GM18517 (cell line): Measurements from ENCODE around the gene COL15A1.
"Not testable (repeated sequence)": the region's sequence is repeated elsewhere in the genome, so short reads cannot be mapped to it uniquely, and the experiment has no call there.

Experiments
- ATAC-seq: cut with Tn5 transposase; IDR thresholded peaks from one replicate; pipeline ENCODE4 v1.9.1; 2021; ENCODE audit warnings: mild to moderate bottlenecking, moderate library complexity; ENCODE audit not compliant: unreplicated experiment

COL15A1 gene

DNA sequence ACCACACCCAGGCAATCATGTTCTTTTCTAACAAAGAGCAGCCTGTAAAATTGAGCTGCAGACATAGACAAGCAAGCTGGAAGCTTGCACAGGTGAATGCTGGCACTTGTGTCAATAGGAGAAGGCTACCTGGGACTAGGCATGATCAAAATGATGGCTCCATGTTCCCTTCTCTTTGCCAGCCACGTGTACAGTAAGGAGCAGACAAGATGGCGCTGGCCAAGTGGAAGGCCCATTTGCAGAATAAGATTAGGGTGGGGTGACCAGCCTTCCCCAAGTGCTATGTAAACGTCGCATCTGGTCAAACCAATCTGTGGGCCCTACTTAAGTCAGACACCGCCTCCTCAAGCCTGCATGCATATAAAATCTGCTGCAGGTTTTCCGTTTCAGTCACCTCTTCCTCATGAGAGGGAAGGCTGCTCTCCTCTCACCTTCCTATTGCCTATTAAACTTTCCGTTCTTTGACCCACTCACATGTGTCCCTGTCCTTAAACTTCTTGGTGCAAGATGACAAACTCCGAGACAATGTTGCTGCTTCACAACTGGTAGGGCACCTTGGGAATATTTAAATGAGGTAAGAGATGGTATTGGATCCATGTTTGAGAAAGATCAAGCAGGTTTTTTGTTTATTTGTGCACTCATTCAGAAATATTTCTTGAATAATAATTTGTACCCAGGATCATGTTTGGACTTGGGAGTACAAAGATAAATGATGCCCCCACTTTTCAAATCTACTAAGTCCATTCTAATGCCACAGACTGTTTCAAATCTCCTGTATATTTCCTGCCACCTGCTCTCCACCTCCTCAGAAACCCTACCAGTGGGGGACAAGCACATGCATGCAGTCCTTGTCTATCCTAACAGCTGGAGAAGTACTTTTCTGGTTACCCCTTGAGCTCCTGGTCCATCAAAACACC is 130.5 kb downstream of the COL15A1 start:
- ATAC-seq = no peak

DNA sequence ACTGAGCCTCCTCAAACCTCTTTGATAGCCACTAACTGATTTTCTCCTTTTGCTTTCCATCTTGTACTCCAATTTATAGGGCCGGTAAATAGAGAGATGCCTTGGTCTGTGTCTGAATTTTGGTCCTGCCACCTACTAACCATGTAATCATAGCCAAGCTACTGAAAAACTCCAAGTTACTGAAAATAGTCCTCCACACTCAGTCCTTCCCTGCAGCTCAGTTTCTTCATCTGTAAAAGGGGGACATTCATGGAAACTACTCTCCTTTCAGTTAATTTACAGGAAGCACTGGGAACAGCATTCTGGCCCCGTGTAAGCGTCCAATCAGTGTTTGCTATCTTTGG is 131.2 kb downstream of the COL15A1 start:
- no peak for ATAC-seq

DNA sequence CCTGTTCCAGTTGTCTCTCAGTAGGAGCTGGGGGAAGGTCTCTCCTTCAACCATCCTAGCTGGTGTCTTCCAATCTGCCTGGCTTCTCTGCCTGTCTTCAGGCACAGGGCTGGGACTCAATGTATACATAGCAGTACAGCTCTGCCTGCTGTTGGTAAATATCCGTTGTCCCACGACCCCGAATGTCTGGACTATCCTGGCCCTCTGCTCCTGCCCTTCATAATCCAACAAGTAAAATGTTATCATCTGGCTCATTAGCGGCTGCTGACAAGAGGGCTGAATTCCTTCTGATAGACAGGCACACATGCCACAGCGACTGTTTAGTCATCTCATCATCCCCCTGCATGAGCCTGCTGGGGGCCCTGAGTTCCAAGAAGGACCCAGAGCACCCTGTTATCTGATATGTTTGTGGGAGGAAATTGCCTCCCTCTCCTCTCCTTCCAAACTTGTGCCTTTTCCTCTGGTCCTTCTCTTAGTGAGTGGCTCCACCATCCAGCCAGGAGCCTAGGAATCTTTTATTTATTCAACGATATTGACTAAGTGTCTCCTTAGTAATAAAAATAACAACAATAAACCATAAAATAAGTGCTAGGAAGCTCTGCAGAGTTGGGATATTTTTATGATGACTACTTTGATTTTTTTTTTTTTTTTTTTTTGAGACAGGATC is 131.7 kb downstream of the COL15A1 start:
- ATAC-seq = no peak

DNA sequence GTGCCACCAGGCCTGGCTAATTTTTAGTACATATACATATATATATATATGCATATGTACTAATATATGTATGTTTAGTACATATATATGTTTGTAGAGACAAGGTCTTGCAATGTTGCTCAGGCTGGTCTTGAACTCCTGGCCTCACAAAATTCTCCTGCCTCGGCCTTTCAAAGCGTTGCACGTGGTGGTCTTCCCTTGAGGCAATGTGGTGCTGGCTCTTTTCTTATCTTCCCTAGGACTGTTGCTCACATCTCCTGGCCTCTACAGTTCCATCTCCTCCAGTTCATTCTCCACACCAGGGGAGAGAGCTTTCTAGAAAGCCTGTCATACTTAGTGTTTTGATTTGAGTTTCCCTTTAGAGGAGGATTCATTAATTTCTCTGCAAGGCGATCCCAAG is 132.3 kb downstream of the COL15A1 start:
- no peak for ATAC-seq

DNA sequence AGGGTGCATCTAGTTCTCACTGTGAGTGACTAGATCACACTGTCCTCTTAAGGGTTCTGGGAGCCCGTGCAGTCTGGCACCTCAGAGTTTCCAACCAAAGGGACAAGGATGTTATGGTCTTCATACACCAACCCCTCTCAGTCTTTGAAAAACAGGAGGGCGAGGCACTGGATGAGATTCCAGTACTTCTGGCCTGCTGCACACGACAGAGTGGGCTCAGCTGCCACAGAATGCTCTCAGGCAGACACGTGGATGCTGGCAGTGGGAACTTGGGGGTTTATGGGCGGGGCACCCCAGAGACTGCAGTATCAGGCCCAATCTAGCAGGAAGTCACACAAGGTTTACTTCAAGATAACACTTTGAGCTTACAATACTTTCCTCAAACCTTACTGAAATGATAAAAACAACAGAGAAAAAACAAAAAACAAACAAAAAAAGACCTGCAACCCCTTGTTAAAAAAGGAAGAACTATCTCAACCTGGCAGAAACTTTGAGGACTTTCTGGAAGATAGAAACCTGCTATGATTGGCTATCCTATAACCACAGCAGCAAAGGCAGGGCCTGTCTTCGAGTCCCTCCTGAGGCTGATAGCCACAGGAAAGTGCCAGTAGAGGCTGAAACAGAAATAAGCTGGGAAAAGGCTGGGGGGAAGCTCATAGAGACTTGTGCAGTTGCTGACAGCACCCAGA is 132.9 kb downstream of the COL15A1 start:
- no peak for ATAC-seq

DNA sequence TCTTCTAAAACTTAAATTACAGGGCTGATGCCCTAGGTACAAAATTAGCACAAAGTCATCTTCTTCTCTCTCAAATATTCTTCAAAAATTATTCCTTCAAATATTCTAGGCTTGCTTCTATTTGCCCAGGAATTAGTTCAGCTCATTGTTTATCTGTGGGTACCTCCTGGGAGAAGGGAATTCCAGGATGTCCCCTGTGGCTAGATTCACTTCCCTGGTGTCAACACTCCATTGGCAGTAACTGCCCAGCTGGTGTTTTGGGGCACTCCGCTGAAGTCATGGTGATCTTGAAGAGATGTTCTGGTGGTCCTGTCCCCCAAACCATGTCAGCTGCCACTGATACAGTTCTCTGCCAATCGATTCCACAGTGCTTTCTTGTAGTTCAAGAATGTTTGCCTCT is 135.0 kb downstream of the COL15A1 start:
- no peak for ATAC-seq

DNA sequence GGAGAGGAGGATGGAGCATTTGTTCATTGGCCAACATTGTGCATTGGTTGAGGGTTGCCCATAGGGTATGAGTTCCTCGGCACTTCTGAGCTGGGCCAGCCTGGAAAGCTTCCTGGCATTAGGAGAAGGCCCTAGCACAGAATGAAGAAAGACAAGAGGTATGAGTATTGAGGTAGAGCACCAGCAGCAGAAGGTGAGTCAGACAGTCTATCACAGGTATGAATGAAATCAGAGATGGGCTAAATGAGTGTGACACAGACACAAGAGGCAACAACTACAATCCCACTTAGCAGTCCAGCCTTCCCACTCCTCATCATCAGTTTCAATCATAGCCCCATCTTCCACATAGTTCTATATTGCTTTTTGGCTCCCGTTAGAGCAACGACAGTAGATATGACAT is 135.8 kb downstream of the COL15A1 start:
- ATAC-seq = no peak

DNA sequence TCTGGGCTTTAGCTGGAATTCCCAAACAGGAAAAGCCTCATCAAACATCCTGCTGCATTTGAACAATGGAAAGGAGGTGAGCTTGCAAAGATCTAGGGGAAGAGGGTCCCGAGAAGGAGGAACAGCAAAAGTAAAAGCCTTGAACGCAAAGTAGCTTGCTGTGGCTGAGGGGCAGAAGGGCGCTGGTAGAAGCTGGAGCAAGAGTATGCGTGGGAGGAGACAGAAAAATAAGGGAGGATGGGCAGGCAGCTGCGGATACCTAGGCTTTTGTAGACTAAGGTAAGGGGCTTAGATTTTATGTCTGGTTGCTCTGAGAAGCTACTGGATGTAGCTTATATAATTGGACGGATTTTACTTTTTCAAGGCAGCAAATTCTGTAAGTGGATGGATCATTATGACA is 139.3 kb downstream of the COL15A1 start:
- no peak for ATAC-seq

DNA sequence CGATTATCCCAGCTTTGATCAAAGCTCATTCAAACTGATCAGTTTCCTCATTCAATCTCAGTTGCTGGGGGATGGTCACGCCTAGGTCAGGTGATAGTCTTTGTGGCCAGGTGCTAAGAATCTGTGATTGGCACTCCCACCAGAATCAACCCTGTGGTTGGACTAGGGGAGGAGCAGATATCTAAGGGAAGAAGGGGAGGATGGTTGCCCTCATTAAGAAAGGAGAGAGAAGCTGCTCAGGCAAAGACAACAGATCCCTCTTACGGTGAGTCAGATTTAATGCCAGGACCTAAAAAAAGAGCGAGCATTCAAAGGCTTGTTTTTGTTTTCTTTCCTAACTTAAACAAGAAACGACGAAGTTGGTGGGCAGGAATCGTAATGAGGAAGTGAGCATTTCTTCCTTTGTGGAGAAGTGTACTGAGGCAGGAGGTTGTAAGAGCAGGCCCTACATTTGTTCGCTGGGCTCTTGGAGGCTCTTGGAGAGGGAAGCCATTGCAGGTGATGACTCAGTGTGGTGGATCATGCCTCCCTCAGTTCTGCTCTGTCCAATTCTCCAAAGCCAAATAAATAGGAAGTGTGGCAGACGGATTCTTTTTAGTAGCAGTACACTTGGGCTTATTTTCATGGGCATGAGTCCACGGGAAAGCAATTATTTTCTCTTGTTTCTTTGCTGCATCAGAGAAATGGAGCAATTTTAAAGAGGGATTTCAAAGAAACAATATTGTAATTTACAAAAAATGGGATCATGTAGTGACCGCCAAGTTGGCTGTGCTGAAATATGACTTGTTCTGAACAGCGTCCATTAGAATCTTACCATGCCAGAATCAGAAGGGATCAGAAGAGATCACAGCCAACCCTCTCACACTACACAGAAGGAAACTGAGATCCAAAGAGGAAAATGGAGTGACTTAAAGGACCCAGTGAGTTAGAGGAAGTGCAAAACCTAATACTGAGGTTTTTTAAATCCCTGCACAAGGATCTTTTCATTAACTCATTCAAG is 142.5 kb downstream of the COL15A1 start:
- ATAC-seq = no peak

DNA sequence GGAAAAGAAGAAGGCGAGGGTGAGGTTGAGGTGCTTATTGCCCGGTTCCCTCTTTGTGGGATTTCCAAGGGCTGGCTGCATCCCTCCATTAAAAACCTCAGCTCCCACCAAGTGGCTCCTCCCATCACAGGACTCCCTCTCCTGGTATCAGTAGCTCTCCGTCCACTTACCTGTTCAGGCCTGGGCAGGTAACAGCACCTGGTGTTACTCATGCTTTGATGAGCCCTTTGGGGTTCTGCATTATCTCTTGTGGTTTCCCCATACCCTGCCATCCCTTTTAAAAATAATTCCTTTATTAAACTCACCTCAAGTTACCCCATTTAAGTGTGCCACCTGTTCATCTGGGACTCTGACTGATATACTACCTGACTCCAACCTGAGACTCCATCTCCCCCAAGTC is 143.8 kb downstream of the COL15A1 start:
- no peak for ATAC-seq

DNA sequence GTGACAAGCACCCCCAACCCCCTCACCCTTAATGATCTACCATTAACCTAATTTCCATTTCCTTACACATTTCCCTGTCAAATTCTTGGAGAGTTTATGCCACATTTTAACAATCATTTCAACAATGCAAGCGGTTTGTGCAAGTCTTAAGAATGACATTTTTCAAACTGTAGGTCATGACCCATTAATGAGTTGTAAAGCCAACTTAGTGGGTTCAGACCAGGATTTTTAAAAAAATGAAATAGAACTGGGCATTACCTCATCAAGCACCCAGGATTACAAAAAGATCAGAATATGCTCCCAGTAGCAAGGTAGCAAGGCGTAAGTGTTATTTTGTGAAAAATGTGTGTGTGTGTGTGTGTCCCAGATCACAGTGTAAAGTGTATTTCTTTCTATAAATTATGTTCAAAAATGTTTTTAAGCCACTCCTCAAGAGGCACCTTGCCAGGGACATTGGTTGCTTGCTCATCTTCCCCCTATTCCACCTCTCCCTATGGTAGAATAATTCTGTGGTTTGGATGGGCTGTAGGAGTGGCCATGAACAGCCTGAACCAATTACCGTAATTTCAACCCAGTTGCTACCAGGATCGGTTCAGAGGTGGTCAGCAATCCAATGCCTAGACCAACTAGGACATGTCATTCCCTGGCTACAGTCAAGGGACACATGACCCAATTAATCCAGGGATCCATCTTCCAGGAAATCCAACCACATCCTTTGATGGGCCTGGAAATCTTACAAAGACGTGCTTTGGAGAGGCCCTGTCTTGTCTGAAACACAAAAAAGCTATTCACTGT is 146.8 kb downstream of the COL15A1 start:
- ATAC-seq = no peak

DNA sequence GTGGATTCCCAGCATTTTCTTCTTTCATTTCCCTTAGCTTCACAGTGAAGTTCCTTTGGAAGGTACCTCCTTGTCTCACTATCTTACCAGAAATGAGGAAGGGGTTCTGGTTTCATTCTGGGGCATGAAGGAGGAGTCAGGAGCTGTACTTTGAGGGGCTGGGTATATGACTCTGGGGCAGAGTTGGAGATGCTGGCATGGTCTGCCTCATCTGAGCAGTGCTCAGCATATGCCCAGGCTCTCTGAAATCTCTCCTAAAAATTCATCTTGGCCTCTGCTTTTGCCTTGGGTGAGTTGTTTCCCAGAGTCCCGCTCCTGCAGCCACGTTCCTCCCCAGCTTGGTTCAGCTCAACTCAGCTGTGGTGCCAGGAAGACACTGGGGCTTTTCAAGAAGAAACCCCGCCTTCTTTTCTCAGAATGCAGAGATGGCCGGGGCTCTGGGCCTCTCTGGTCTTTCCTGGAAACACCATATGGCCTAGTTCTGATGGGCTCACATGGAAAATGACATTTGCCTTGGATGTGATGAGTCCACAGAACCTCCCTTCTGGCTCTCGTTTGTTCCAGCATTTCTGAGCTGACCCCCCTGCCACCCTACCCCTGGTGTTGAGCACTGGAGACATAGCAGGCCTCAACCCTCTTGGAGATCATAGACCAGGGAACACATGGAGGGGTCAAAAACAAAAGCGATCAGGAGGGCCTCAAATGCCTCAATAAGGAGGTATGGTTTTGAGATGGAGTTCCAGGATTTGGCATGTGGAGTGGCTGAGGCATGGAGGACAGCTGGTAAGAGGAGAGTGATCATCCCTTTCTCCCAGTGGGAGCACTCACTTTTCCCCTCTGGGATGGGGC is 149.2 kb downstream of the COL15A1 start:
- no peak for ATAC-seq

DNA sequence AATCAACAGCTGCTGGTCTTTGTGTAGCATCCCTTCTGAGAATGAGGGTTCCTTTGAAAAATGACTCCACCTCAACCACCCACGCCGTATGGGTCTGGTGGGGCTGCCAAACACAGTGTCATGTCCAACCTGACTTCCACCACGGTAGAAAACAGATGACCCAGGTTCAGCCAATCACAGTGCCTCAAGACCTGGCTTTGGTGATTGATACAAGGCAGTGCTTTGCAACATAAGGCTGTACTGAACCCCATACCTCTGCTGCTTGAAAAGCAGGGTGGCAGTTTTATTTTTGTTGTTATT is 149.7 kb downstream of the COL15A1 start:
- no peak for ATAC-seq

DNA sequence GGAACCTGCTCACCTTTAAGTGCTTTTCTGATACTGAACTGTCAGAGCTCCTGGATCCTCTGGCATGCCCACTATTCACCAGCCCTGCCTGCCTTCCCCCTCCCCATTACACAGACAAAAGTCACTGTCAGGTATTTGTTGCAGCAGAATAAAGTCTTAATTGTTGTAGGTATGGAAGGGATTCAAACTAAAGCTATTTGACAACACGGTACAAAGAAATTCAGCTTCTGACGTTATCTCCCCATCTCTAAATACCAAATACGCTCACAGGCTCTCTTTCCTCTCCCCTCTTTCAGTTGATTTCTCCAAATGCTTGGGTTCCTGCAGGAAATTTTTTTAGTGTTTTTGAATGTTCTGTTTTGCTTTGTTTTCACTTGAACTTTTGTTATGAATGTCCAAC is 151.9 kb downstream of the COL15A1 start:
- ATAC-seq = no peak

DNA sequence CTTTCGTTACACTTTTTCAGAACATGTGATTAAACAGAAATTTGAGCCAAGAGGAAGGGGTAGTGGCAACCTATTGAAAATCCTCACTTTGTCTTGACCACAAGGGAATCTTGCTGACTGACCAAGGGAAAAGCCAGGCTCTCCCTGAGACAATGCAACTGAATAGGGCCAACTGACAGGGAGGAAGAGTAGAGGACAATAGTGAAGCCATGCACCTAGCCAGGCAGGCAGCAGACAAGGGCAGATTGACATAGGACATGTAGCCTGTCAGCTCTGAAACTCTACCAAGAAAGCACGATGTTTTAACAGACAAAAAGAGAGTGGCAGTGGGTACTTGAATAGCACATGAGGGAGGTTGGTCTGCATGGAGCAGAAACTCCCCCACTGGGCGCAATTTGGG is 152.7 kb downstream of the COL15A1 start:
- no peak for ATAC-seq

DNA sequence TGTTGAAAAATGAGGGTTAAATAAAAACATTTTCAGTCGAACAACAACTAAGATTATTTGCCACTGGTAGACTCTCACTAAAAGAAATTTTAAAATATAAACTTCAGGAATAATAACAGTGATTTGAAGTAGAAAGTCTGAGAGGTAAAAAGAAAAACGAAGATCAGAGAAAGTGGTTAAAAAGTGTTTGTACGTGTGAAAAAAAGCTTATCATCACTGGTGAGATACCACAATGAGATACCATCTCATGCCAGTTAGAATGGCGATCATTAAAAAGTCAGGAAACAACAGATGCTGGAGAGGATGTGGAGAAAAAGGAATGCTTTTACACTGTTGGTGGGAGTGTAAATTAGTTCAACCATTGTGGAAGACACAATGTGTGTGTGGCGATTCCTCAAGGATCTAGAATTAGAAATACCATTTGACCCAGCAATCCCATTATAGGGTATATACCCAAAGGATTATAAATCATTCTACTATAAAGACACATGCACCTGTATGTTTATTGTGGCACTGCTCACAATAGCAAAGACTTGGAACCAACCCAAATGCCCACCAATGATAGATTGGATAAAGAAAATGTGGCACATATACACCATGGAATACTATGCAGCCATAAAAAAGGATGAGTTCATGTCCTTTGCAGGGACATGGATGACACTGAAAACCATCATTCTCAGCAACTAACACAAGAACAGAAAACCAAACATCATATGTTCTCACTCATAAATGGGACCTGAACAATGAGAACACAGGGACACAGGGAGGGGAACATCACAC is 156.3 kb downstream of the COL15A1 start:
- ATAC-seq = not testable (repeated sequence)

DNA sequence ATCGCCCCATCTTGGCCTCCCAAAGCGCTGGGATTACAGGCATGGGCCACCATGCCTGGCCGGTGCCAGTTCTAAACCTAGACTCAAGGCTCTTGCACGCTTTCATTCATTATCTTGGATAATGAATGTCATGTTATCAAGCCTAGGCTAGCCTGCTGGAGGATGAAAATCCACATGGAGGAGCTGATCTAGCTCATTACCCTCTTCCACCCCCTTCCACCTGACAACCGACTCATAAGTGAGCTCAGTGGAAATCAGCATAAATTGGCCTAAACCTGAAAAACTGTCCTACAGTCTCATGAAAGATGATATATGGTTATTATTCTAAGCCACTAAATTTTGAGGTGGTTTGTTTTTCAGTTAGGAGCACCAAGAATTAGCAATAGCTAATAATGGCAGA is 157.6 kb downstream of the COL15A1 start:
- ATAC-seq = no peak

DNA sequence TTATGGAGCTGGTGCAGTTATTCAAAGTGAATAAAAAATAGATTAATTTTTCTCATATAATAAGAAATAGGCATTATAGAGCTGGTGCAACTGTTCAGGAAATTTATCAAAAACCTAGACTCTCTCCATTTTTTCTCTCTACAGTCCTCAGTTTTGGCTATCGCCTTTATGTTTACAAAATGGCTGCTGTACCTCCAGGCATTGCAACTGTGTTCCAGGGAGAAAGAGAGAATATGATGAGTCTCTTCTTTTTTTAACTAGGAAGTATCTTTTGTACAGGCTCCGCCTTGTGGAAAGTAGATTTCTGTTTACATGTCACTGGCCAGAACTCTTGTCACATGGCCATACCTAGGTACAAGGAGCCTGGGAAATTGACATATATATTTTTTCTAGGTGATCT is 158.1 kb downstream of the COL15A1 start:
- no peak for ATAC-seq
